Astrocyte (in vitro differentiated cells and primary cell): ENCODE measurements around the gene EDNRA.

Experiments
- CTCF ChIP-seq: IDR thresholded peaks from 2 replicates; pipeline ENCODE4 v1.5.1; 2011; ENCODE audit warnings: low read depth, mild to moderate bottlenecking, inconsistent platforms, low read length, moderate library complexity; ENCODE audit not compliant: insufficient read depth
- EZH2 ChIP-seq: IDR thresholded peaks from 2 replicates; pipeline ENCODE4 v1.6.1; 2012; ENCODE audit warnings: mild to moderate bottlenecking, low read length, inconsistent platforms; ENCODE audit not compliant: insufficient read depth

- TF ChIP-seq CTCF (no peak), EZH2 (no peak)
These were observed 100.9 kb downstream of the EDNRA start for GRCh38 chr4:147581606-147582350.
